Measurements from ENCODE around the gene FRY. TPM values are rescaled to one million over a fixed set of nuclear protein-coding genes. Genes with fewer than 3 reads are reported as not detected.

Gene FRY
- total RNA-seq, 4 donors from 2014 or later: 5.8 to 17.4 (median 12.0) TPM

DNA sequence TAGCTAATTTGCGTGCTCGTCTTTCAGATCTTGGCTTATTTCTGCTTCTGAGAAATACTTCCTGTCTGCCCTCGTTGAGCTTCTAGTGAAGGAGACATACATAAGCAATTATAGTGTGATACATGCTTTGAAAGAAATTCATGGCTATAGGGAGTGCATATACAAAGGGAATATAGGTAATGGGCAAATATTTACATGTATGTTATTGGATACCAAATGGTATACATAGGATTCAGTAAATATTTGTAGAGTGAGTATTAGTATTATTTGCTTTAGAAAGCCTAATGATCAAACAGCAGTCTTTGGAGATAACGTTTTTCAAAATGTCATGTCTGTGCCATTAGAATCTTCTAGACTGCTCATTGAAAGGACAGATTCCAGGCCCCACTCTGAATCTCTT lies 289.0 kb downstream of the FRY start:
- intact Hi-C loops (cut with DNase I): no loop called here
- no peaks in the 10 kb centered on the region for H3K9me3 ChIP-seq
- no peaks in the 10 kb centered on the region for H3K36me3 ChIP-seq
- no peaks in the 10 kb centered on the region for H3K27me3 ChIP-seq
- H3K4me1 ChIP-seq: peaks cover 0 to 9% (median 0%) of the 10 kb centered on the region in 3 donors
- DNase-seq: no peak
- H3K4me3 ChIP-seq: no peak overlapping the region
- H3K27ac ChIP-seq: no peak overlapping the region
- TF ChIP-seq, protein P1, sequence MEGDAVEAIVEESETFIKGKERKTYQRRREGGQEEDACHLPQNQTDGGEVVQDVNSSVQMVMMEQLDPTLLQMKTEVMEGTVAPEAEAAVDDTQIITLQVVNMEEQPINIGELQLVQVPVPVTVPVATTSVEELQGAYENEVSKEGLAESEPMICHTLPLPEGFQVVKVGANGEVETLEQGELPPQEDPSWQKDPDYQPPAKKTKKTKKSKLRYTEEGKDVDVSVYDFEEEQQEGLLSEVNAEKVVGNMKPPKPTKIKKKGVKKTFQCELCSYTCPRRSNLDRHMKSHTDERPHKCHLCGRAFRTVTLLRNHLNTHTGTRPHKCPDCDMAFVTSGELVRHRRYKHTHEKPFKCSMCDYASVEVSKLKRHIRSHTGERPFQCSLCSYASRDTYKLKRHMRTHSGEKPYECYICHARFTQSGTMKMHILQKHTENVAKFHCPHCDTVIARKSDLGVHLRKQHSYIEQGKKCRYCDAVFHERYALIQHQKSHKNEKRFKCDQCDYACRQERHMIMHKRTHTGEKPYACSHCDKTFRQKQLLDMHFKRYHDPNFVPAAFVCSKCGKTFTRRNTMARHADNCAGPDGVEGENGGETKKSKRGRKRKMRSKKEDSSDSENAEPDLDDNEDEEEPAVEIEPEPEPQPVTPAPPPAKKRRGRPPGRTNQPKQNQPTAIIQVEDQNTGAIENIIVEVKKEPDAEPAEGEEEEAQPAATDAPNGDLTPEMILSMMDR (IDR thresholded peaks at IDR 0.05): no peak
- no peak for TF ChIP-seq POLR2A (IDR thresholded peaks at IDR 0.05)
- WGBS, 2 donors: 64 to 66% methylated on average over 4 of the region's 4 CpGs

DNA sequence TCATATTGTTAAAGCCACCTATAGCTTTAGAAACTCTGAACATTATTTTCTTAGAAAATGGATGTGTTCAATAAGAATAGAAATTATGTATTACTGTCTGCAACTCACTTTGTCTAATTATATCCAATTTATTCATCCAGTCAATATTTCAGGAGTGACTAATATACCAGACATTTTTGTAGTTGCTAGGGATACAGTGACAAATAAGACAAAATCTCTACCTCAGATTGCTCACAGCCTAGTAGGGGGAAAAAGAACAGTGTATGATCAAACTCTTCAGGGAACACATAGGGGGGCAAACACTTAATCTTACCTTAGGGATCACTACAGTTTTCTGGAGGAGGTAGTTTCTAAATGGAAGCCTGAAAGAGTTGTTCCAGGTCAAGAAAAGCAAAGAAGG lies 292.3 kb downstream of the FRY start:
- H3K27ac ChIP-seq: no peak overlapping the region
- TF ChIP-seq POLR2A (IDR thresholded peaks at IDR 0.05): no peak
- TF ChIP-seq, protein P1 (IDR thresholded peaks at IDR 0.05): no peak
- DNase-seq: no peak
- H3K36me3 ChIP-seq: no peaks in the 10 kb centered on the region
- no peaks in the 10 kb centered on the region for H3K4me1 ChIP-seq
- no peaks in the 10 kb centered on the region for H3K27me3 ChIP-seq
- no peak overlapping the region for H3K4me3 ChIP-seq
- no peaks in the 10 kb centered on the region for H3K9me3 ChIP-seq
- intact Hi-C loops (cut with DNase I): no loop called here

DNA sequence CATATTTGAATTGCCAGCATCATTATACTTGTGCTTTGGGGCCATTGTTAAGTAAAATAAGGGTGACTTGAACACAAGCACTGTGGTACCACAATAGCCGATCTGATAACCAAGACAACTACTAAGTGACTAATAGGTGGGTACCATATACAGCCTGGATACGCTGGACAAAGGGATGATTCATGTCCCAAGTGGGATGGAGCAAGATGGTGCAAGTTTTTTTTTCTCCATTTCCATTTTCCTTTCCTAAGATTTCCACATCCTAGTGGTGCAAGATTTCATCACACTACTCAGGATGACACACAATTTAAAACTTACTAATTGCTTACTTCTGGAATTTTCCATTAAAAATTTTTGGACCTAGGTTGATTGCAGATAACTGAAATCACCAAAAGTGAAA lies 298.9 kb downstream of the FRY start:
- WGBS, 2 donors: 40 to 81% methylated on average over 2 of the region's 2 CpGs
- H3K27ac ChIP-seq: no peak overlapping the region
- no peak for TF ChIP-seq POLR2A (IDR thresholded peaks at IDR 0.05)
- TF ChIP-seq, protein P1 (IDR thresholded peaks at IDR 0.05): no peak
- intact Hi-C loops (cut with DNase I): no loop called here
- no peaks in the 10 kb centered on the region for H3K4me1 ChIP-seq
- H3K4me3 ChIP-seq: no peak overlapping the region
- no peak for DNase-seq
- no peaks in the 10 kb centered on the region for H3K9me3 ChIP-seq
- no peaks in the 10 kb centered on the region for H3K36me3 ChIP-seq
- no peaks in the 10 kb centered on the region for H3K27me3 ChIP-seq

DNA sequence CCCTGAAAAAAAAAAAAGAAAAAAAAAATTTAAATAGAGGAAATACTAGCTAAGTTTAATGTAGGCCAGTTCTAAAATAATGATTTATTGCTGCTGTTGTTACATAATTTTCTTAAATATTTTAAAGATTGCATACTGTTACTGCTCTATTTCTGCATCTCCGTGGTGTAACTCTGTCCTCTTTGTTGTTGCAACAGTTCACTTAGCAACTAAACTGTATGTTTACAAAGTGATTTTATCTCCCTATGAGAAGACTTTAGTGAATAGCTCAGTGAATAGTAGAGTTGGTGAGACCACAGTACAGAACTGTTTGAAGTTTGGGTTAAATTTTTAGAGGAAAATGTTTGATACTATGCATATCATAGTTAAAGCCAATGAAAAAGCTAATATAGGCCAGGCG lies 303.1 kb downstream of the FRY start:
- H3K4me1 ChIP-seq: no peaks in the 10 kb centered on the region
- no peaks in the 10 kb centered on the region for H3K9me3 ChIP-seq
- intact Hi-C loops (cut with DNase I): no loop called here
- H3K27ac ChIP-seq: no peak overlapping the region
- DNase-seq: no peak
- TF ChIP-seq POLR2A (IDR thresholded peaks at IDR 0.05): no peak
- TF ChIP-seq, protein P1 (IDR thresholded peaks at IDR 0.05): no peak
- H3K36me3 ChIP-seq: no peaks in the 10 kb centered on the region
- no peak overlapping the region for H3K4me3 ChIP-seq
- 80 to 82% methylated on average over 2 of the region's 2 CpGs for WGBS, 2 donors
- H3K27me3 ChIP-seq: no peaks in the 10 kb centered on the region

DNA sequence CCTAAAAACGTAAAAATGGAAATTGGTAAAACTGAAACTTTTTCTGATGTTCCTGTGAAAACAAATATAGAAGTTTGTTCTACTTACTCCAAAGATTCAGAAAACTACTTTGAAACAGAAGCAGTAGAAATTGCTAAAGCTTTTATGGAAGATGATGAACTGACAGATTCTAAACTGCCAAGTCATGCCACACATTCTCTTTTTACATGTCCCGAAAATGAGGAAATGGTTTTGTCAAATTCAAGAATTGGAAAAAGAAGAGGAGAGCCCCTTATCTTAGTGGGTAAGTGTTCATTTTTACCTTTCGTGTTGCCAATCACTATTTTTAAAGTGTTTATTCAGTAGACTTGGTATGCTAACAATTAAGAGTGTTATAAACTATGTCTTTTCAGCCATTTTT lies 309.3 kb downstream of the FRY start:
- Histone ChIP-seq H3K36me3 (no peaks in the 10 kb centered on the region), H3K4me3 (no peak overlapping the region), H3K27me3 (no peaks in the 10 kb centered on the region), H3K27ac (no peak overlapping the region), H3K9me3 (no peaks in the 10 kb centered on the region), H3K4me1 (no peaks in the 10 kb centered on the region)
- TF ChIP-seq, protein P1 (IDR thresholded peaks at IDR 0.05): no peak
- no peak for TF ChIP-seq POLR2A (IDR thresholded peaks at IDR 0.05)
- DNase-seq: no peak
- WGBS, 2 donors: 66 to 89% methylated on average over 3 of the region's 3 CpGs
- intact Hi-C loops (cut with DNase I): no loop called here
